Kidney epithelial cell (primary cell): ENCODE measurements around the gene STAT5A. TPM values are rescaled to one million over a fixed set of nuclear protein-coding genes. Genes with fewer than 3 reads are reported as not detected.

Experiments
- DNase-seq: peaks from one replicate; pipeline ENCODE4 v3.0.0-alpha.2; 2010; ENCODE audit warnings: low read depth
- H3K27me3 ChIP-seq: 2 replicates; pipeline ENCODE4 v1.6.0; 2011; ENCODE audit warnings: low read length; ENCODE audit not compliant: control insufficient read depth, insufficient read depth
- H3K36me3 ChIP-seq: 2 replicates; pipeline ENCODE4 v1.5.1; 2011; ENCODE audit warnings: low read length; ENCODE audit not compliant: control insufficient read depth, insufficient read depth
- H3K4me3 ChIP-seq: 2 replicates; pipeline ENCODE4 v1.5.1; 2011; ENCODE audit warnings: low read depth, mild to moderate bottlenecking, control low read depth, low read length
- total RNA-seq: library from RNA; depleted of rRNA; stranded (reverse); fragments of >200 nt; gene quantifications from 2 replicates; pipeline ENCODE4 v1.2.3, GENCODE V29; 2015
- TF ChIP-seq, protein P1 (sequence below): IDR thresholded peaks from 2 replicates; pipeline ENCODE4 v1.5.1; 2011; ENCODE audit warnings: mild to moderate bottlenecking, moderate library complexity, low read length, control low read depth, inconsistent platforms; ENCODE audit not compliant: insufficient read depth, poor library complexity, severe bottlenecking

Gene STAT5A
- total RNA-seq, 1 donor from 2014 or later, result 11.4 TPM

- DNase-seq, result no peak
- TF ChIP-seq, protein P1, sequence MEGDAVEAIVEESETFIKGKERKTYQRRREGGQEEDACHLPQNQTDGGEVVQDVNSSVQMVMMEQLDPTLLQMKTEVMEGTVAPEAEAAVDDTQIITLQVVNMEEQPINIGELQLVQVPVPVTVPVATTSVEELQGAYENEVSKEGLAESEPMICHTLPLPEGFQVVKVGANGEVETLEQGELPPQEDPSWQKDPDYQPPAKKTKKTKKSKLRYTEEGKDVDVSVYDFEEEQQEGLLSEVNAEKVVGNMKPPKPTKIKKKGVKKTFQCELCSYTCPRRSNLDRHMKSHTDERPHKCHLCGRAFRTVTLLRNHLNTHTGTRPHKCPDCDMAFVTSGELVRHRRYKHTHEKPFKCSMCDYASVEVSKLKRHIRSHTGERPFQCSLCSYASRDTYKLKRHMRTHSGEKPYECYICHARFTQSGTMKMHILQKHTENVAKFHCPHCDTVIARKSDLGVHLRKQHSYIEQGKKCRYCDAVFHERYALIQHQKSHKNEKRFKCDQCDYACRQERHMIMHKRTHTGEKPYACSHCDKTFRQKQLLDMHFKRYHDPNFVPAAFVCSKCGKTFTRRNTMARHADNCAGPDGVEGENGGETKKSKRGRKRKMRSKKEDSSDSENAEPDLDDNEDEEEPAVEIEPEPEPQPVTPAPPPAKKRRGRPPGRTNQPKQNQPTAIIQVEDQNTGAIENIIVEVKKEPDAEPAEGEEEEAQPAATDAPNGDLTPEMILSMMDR, result no peak
- H3K4me3 ChIP-seq, result peak overlapping the region; percentile 90
- no peaks in the 10 kb centered on the region for H3K36me3 ChIP-seq
- no peaks in the 10 kb centered on the region for H3K27me3 ChIP-seq
Observed at GRCh38 chr17:42275527-42276358, 12.6 kb upstream of the STAT5A start.

DNA sequence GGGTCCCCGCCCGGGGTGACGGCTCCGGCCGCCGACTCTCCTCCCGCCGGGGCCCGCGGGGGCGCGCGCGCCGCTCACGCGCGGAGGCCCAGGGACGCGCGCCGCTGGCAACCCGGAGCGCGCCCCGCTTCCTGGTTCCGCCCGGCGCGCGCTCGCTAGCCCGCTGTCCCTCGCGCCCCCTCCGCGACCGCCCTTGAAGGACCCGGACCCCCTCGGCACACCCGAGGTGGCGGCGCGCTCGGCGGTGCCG lies 12.0 kb upstream of the STAT5A start, which contains the start of gene STAT5B:
STAT5B (minus strand) TSS at position 33 of the 250 bp plus-strand sequence. CDS start 44,264 bp downstream, outside the sequence.
- TF ChIP-seq, protein P1, result no peak
- no peak for DNase-seq
- H3K4me3 ChIP-seq, result peak within 1 kb of the TSS; percentile 90

GRCh38 chr17:42276609-42277341 lies 11.5 kb upstream of the STAT5A start:
- Histone ChIP-seq H3K36me3 (no peaks in the 10 kb centered on the region), H3K27me3 (no peaks in the 10 kb centered on the region), H3K4me3 (peak overlapping the region; percentile 90)
- peak; percentile 45 for DNase-seq
- TF ChIP-seq, protein P1, result no peak

More for the DNA sequence above, 12.0 kb upstream of the STAT5A start, which contains the start of gene STAT5B:
- H3K27me3 ChIP-seq, result no peaks in the 10 kb centered on the region
- H3K36me3 ChIP-seq, result no peaks in the 10 kb centered on the region

- Histone ChIP-seq H3K36me3 (no peaks in the 10 kb centered on the region), H3K4me3 (no peak overlapping the region), H3K27me3 (no peaks in the 10 kb centered on the region)
- no peak for DNase-seq
- TF ChIP-seq, protein P1, result no peak
Observed at GRCh38 chr17:42277342-42277712, 11.0 kb upstream of the STAT5A start.

DNA sequence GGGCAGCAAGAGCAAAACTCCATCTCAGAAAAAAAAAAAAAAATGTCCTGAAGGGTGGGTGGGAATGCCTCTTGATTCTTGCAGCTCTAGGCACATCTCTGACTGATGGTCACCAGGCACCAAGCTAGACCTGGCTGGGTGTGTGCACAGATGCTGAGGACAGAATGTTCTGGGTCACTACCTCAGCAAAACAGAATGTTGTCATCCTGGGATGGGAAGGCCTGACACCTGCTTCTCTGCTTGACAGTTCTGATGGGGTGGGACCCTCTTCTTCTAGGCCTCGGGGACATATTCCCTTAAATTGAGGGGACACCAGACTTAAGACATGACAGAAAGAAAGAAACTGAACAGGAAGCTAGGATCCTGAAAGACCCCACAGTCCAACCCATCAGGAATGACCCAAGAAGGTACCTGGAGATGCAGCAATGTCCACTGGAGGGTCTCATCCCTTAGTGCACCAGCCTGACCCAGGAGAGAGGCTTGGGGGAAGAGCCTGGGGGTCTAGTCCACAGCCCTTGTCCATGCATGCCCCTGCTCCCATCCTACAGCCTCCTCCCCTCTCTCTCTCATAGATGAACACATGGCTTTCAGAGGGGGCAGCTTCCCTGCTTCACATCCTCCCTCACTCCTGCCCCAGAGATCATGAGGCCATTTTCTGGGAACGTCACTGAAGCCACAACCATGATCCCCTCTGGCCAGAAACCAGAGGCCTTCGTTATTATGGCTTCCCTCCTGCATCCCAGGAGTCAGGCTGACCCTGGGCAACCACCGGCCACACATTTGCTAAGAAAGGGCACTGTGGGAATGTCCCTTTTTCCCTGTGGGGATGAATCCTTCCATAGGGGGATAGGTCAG lies 8.3 kb upstream of the STAT5A start:
- H3K27me3 ChIP-seq, result no peaks in the 10 kb centered on the region
- TF ChIP-seq, protein P1, result no peak
- no peak for DNase-seq
- H3K36me3 ChIP-seq, result no peaks in the 10 kb centered on the region
- H3K4me3 ChIP-seq, result no peak overlapping the region
